HepG2 (cell line): ENCODE measurements around the gene MAIP1. TPM values are rescaled to one million over a fixed set of nuclear protein-coding genes. Genes with fewer than 3 reads are reported as not detected.

Experiments
- AHR ChIP-seq: IDR thresholded peaks from 2 replicates; pipeline ENCODE4 v1.6.1; 2018; ENCODE audit warnings: missing genetic modification reagents, missing compliant biosample characterization
- CEBPB ChIP-seq: IDR thresholded peaks from 2 replicates; pipeline ENCODE4 v1.6.1; 2011; ENCODE audit warnings: low read depth, low read length, improper control_type of control experiment, borderline replicate concordance
- FOXA3 ChIP-seq: IDR thresholded peaks from 2 replicates; pipeline ENCODE4 v1.6.1; 2016; ENCODE audit warnings: missing genetic modification reagents, missing compliant biosample characterization
- FUBP1 ChIP-seq: sonication (generic); formaldehyde crosslinking; IDR thresholded peaks from 2 replicates; pipeline ENCODE4 v1.5.1; 2020; ENCODE audit warnings: missing genetic modification reagents, mild to moderate bottlenecking, borderline replicate concordance
- KDM5A ChIP-seq: fragments of 200-600 bp; sonication (generic); IDR thresholded peaks from 2 replicates; pipeline ENCODE4 v1.7.0; 2018; ENCODE audit warnings: antibody characterized with exemption, mild to moderate bottlenecking, low read length, borderline replicate concordance
- LCORL ChIP-seq, 2 experiments: fragments of 450-650 bp in 1 of 2; sonication (generic) in 1 of 2; formaldehyde crosslinking in 1 of 2; IDR thresholded peaks; 2 replicates each; pipeline versions ENCODE4 v1.5.0 to v1.6.1; 2017 to 2020; ENCODE audit warnings: antibody characterized with exemption in 1 of 2, missing genetic modification reagents in 1 of 2
- NFAT5 ChIP-seq: sonication (generic); formaldehyde crosslinking; IDR thresholded peaks from 2 replicates; pipeline ENCODE4 v1.4.0; 2020; ENCODE audit warnings: missing genetic modification reagents
- SALL2 ChIP-seq: sonication (generic); formaldehyde crosslinking; IDR thresholded peaks from 2 replicates; pipeline ENCODE4 v1.8.1; 2023; ENCODE audit warnings: mild to moderate bottlenecking, missing genetic modification reagents, inconsistent platforms
- SP1 ChIP-seq, 2 experiments: fragments of 450-650 bp in 1 of 2; sonication (generic) in 1 of 2; formaldehyde crosslinking in 1 of 2; IDR thresholded peaks; 2 replicates each; pipeline versions ENCODE4 v1.4.0 to v1.6.1; 2016 to 2020; ENCODE audit warnings: missing genetic modification reagents in 1 of 2
- ZFP36L2 ChIP-seq: sonication (generic); formaldehyde crosslinking; IDR thresholded peaks from 2 replicates; pipeline ENCODE4 v1.4.0; 2020; ENCODE audit warnings: missing genetic modification reagents
- ZNF432 ChIP-seq: sonication (generic); formaldehyde crosslinking; IDR thresholded peaks from 2 replicates; pipeline ENCODE4 v1.5.0; 2020; ENCODE audit warnings: missing genetic modification reagents, mild to moderate bottlenecking, borderline replicate concordance
- ZNF441 ChIP-seq: sonication (generic); formaldehyde crosslinking; IDR thresholded peaks from 2 replicates; pipeline ENCODE4 v1.7.0; 2021; ENCODE audit warnings: missing genetic modification reagents, borderline replicate concordance
- ZNF556 ChIP-seq: sonication (generic); formaldehyde crosslinking; IDR thresholded peaks from 2 replicates; pipeline ENCODE4 v1.4.0; 2020; ENCODE audit warnings: mild to moderate bottlenecking, missing genetic modification reagents, borderline replicate concordance
- polyA plus RNA-seq, 8 experiments: library from polyadenylated mRNA; depleted of rRNA in 3 of 8; stranded (reverse) in 7 of 8; unstranded in 1 of 8; fragments of >200 nt; fragmentation: Illumina TruSeq in 4 of 8; extraction: Trizol in 4 of 8; gene quantifications; 2 replicates each; pipeline versions ENCODE4 v1.2.1 to v1.2.3, GENCODE V29; 2011 to 2016; ENCODE audit warnings: low read depth in 4 of 8, missing spikeins in 1 of 8, mixed read lengths in 1 of 8; ENCODE audit not compliant: insufficient read depth in 1 of 8
- total RNA-seq, 5 experiments: library from RNA; depleted of rRNA; stranded (reverse); fragments of >200 nt; fragmentation: Illumina TruSeq; extraction: Trizol; gene quantifications; 2 replicates each; pipeline ENCODE4 v1.2.3, GENCODE V29; 2016; ENCODE audit warnings: low read depth in 1 of 5
- TF ChIP-seq, protein P1 (sequence below): IDR thresholded peaks from 2 replicates; pipeline ENCODE4 v1.6.1; 2016; ENCODE audit warnings: low read depth, control low read depth
- TF ChIP-seq, protein P2 (sequence below): IDR thresholded peaks from 2 replicates; pipeline ENCODE4 v1.6.1; 2012; ENCODE audit warnings: low read depth, low read length, improper control_type of control experiment
- TF ChIP-seq, protein P3 (sequence below): sonication (generic); formaldehyde crosslinking; IDR thresholded peaks from 2 replicates; pipeline ENCODE4 v1.8.1; 2023; ENCODE audit warnings: missing genetic modification reagents, mild to moderate bottlenecking, borderline replicate concordance

MAIP1 gene
- total and polyA plus RNA-seq, 2 of the 13 experiments (the other 11 are each of a cell fraction or from before 2014, with no cell fraction given), result 22.3 to 72.9 TPM

- TF ChIP-seq ZFP36L2 (CRISPR knock-in tag), result peak; percentile 6; the same call in 1 of the 2 replicates
- peak; percentile 99 for TF ChIP-seq KDM5A
- TF ChIP-seq, protein P1, sequence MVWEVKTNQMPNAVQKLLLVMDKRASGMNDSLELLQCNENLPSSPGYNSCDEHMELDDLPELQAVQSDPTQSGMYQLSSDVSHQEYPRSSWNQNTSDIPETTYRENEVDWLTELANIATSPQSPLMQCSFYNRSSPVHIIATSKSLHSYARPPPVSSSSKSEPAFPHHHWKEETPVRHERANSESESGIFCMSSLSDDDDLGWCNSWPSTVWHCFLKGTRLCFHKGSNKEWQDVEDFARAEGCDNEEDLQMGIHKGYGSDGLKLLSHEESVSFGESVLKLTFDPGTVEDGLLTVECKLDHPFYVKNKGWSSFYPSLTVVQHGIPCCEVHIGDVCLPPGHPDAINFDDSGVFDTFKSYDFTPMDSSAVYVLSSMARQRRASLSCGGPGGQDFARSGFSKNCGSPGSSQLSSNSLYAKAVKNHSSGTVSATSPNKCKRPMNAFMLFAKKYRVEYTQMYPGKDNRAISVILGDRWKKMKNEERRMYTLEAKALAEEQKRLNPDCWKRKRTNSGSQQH (CRISPR knock-in tag), result no peak; the same call in 1 of the 2 replicates
- TF ChIP-seq NFAT5 (CRISPR knock-in tag), result peak; percentile 0; the same call in 1 of the 2 replicates
- TF ChIP-seq AHR, result peak; percentile 71
- TF ChIP-seq ZNF556 (CRISPR knock-in tag), result peak; percentile 98
- no peak for TF ChIP-seq ZNF432 (CRISPR knock-in tag)
- TF ChIP-seq, protein P2, sequence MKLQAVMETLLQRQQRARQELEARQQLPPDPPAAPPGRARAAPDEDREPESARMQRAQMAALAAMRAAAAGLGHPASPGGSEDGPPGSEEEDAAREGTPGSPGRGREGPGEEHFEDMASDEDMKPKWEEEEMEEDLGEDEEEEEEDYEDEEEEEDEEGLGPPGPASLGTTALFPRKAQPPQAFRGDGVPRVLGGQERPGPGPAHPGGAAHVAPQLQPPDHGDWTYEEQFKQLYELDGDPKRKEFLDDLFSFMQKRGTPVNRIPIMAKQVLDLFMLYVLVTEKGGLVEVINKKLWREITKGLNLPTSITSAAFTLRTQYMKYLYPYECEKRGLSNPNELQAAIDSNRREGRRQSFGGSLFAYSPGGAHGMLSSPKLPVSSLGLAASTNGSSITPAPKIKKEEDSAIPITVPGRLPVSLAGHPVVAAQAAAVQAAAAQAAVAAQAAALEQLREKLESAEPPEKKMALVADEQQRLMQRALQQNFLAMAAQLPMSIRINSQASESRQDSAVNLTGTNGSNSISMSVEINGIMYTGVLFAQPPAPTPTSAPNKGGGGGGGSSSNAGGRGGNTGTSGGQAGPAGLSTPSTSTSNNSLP, result no peak
- no peak for TF ChIP-seq LCORL (IDR thresholded peaks at IDR 0.05)
- TF ChIP-seq LCORL (CRISPR knock-in tag; IDR thresholded peaks at IDR 0.05), result peak; percentile 89
- TF ChIP-seq SALL2 (CRISPR knock-in tag), result peak; percentile 91
- no peak for TF ChIP-seq CEBPB
- TF ChIP-seq FOXA3 (CRISPR knock-in tag), result peak; percentile 34
- TF ChIP-seq SP1 (IDR thresholded peaks at IDR 0.05), result no peak
- peak; percentile 62 for TF ChIP-seq SP1 (CRISPR knock-in tag; IDR thresholded peaks at IDR 0.05)
- TF ChIP-seq ZNF441 (CRISPR knock-in tag), result 0 out of 2 replicates have a peak, but pooled peaks have one; percentile 76
- 0 out of 2 replicates have a peak, but pooled peaks have one; percentile 25 for TF ChIP-seq FUBP1 (CRISPR knock-in tag)
- TF ChIP-seq, protein P3, sequence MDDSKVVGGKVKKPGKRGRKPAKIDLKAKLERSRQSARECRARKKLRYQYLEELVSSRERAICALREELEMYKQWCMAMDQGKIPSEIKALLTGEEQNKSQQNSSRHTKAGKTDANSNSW (CRISPR knock-in tag), result peak; percentile 91; the same call in 1 of the 2 replicates
Observed at GRCh38 chr2:199955339-199956061, at the start of gene MAIP1, which contains the start of gene TYW5 (continued).
